Ishikawa (cell line): ENCODE results near the gene TTLL10.

ENCODE experiments used
- CEBPB ChIP-seq: IDR thresholded peaks from 2 replicates; pipeline ENCODE4 v1.6.1; 2012
- CREB1 ChIP-seq: IDR thresholded peaks from 2 replicates; pipeline ENCODE4 v1.6.1; 2012; ENCODE audit warnings: low read depth
- EGR1 ChIP-seq: IDR thresholded peaks from 2 replicates; pipeline ENCODE4 v1.6.1; 2012
- EP300 ChIP-seq: IDR thresholded peaks from 2 replicates; pipeline ENCODE4 v1.6.1; 2012; ENCODE audit warnings: borderline replicate concordance
- FOXM1 ChIP-seq: IDR thresholded peaks from 2 replicates; pipeline ENCODE4 v1.6.1; 2012; ENCODE audit warnings: low read depth, borderline replicate concordance
- NFIC ChIP-seq: IDR thresholded peaks from 2 replicates; pipeline ENCODE4 v1.6.1; 2012
- RAD21 ChIP-seq: IDR thresholded peaks from 2 replicates; pipeline ENCODE4 v1.6.1; 2012; ENCODE audit warnings: low read depth
- TAF1 ChIP-seq: IDR thresholded peaks from 2 replicates; pipeline ENCODE4 v1.6.1; 2012; ENCODE audit warnings: low read depth, mild to moderate bottlenecking
- TCF12 ChIP-seq: IDR thresholded peaks from 2 replicates; pipeline ENCODE4 v1.6.1; 2012; ENCODE audit warnings: low read depth
- TEAD4 ChIP-seq: IDR thresholded peaks from 2 replicates; pipeline ENCODE4 v1.6.1; 2012
- YY1 ChIP-seq: IDR thresholded peaks from 2 replicates; pipeline ENCODE4 v1.6.1; 2012; ENCODE audit warnings: low read depth
- ZBTB7A ChIP-seq: IDR thresholded peaks from 2 replicates; pipeline ENCODE4 v1.6.1; 2012; ENCODE audit warnings: low read depth
- TF ChIP-seq, protein P1 (sequence below): IDR thresholded peaks from 2 replicates; pipeline ENCODE4 v1.6.1; 2012; ENCODE audit warnings: low read depth, mild to moderate bottlenecking
- TF ChIP-seq, protein P2 (sequence below): IDR thresholded peaks from 2 replicates; pipeline ENCODE4 v1.6.1; 2012
- TF ChIP-seq, protein P3 (sequence below): IDR thresholded peaks from 2 replicates; pipeline ENCODE4 v1.6.1; 2012

The TTLL10 gene

DNA sequence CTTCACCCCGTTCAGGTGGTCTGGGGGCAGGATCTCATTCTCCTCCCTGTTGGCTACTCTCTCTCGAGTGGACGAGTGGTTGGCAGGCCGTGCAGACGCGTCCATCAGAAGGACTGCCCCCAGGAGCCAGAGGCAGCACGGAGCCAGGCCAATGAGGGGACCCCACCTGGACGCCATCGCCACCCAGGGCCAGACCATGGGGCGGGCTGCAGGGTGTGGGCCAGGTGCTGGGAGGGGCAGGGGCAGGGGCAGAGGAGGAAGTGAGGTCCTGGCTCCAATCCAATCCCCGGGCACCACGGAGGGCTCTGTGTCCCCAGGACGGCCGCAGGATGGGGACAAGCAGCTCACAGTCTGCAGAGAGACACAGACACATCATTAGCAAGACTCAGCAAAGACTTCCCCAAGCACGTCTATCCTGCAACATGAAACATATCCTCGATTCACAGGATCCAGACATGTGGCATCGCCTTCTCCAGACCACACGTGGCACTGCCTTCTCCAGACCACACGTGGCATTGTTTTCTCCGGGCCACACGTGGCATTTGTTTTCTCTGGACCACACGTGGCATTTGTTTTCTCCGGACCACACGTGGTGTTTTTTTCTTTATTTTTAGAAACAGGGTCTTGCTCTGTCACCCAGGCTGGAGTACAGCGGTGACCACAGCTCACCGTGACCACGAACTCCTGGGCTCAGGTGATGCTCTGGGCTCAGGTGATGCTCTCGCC, 55.1 kb downstream of the TTLL10 start:
- no peak for TF ChIP-seq EP300
- TF ChIP-seq EGR1, result no peak
- no peak for TF ChIP-seq NFIC
- no peak for TF ChIP-seq TAF1
- TF ChIP-seq YY1, result no peak
- no peak for TF ChIP-seq ZBTB7A
- TF ChIP-seq, protein P1, sequence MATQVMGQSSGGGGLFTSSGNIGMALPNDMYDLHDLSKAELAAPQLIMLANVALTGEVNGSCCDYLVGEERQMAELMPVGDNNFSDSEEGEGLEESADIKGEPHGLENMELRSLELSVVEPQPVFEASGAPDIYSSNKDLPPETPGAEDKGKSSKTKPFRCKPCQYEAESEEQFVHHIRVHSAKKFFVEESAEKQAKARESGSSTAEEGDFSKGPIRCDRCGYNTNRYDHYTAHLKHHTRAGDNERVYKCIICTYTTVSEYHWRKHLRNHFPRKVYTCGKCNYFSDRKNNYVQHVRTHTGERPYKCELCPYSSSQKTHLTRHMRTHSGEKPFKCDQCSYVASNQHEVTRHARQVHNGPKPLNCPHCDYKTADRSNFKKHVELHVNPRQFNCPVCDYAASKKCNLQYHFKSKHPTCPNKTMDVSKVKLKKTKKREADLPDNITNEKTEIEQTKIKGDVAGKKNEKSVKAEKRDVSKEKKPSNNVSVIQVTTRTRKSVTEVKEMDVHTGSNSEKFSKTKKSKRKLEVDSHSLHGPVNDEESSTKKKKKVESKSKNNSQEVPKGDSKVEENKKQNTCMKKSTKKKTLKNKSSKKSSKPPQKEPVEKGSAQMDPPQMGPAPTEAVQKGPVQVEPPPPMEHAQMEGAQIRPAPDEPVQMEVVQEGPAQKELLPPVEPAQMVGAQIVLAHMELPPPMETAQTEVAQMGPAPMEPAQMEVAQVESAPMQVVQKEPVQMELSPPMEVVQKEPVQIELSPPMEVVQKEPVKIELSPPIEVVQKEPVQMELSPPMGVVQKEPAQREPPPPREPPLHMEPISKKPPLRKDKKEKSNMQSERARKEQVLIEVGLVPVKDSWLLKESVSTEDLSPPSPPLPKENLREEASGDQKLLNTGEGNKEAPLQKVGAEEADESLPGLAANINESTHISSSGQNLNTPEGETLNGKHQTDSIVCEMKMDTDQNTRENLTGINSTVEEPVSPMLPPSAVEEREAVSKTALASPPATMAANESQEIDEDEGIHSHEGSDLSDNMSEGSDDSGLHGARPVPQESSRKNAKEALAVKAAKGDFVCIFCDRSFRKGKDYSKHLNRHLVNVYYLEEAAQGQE, result no peak
- no peak for TF ChIP-seq RAD21
- TF ChIP-seq, protein P2, sequence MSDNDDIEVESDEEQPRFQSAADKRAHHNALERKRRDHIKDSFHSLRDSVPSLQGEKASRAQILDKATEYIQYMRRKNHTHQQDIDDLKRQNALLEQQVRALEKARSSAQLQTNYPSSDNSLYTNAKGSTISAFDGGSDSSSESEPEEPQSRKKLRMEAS, result no peak
- no peak for TF ChIP-seq TEAD4
- TF ChIP-seq, protein P3, sequence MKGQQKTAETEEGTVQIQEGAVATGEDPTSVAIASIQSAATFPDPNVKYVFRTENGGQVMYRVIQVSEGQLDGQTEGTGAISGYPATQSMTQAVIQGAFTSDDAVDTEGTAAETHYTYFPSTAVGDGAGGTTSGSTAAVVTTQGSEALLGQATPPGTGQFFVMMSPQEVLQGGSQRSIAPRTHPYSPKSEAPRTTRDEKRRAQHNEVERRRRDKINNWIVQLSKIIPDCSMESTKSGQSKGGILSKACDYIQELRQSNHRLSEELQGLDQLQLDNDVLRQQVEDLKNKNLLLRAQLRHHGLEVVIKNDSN, result no peak
- no peak for TF ChIP-seq TCF12
- TF ChIP-seq FOXM1, result no peak
- no peak for TF ChIP-seq CREB1

DNA sequence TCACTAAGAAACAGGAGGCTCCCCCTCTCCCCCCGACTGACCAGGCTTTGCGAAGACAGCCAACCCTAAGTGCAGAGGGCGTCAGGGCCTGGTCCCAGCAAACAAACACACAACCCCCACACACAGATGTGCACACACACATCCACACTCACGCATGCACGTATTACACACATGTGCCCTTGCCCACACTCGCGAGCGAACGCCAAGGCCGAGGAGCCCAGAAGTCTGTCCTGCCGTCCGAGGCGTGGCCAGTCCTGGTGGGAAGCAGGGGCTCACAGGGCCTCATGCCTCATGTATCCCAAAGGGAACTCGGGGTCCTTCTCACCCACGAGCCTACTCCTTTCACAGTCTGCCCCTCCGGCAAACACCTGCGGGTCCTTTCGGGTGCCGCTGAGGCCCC, 56.1 kb downstream of the TTLL10 start:
- TF ChIP-seq TAF1 (no peak), EGR1 (no peak), CREB1 (no peak), EP300 (no peak), TEAD4 (no peak), RAD21 (no peak), ZBTB7A (no peak), YY1 (no peak), TCF12 (no peak), CEBPB (no peak)
- TF ChIP-seq, protein P2, result no peak
- TF ChIP-seq, protein P1, result no peak
- TF ChIP-seq, protein P3, result no peak

DNA sequence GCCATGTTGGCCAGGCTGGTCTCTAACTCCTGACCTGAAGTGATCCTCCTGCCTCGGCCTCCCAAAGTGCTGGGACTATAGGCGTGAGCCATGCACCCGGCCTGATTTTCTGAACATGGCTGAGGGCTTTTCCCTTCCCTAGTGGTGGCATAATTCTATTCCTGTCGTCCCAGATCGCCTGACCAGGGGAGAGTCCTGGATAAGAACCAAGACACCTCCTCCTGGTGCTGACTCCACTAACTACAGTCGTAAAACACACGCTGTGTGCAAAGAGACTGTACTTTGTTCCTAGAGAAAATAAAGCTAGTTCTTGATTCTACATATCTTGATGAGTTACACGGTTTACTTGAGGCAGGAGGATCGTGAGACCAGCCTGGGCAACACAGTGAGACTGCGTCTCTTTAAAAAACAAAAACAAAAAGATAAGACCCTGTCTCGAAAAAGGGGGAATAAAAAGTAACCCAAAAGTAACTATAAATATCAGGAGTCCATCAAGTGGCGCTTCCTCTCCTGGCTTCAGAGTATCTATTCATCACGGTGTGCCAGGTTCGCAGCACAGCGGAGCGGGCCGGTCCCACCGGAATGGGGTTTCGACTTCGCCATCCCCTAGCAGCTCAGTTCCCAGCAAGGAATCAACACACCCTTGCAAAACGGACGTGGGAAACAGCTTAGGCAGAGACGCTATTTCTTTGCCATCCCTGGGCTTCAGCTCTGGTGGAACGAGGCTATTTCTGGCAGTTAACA, 57.1 kb downstream of the TTLL10 start:
- no peak for TF ChIP-seq ZBTB7A
- no peak for TF ChIP-seq FOXM1
- TF ChIP-seq CREB1, result no peak
- TF ChIP-seq, protein P3, result no peak
- no peak for TF ChIP-seq CEBPB
- TF ChIP-seq NFIC, result peak; percentile 27; the same call in 1 of the 2 replicates
- TF ChIP-seq, protein P2, result no peak

DNA sequence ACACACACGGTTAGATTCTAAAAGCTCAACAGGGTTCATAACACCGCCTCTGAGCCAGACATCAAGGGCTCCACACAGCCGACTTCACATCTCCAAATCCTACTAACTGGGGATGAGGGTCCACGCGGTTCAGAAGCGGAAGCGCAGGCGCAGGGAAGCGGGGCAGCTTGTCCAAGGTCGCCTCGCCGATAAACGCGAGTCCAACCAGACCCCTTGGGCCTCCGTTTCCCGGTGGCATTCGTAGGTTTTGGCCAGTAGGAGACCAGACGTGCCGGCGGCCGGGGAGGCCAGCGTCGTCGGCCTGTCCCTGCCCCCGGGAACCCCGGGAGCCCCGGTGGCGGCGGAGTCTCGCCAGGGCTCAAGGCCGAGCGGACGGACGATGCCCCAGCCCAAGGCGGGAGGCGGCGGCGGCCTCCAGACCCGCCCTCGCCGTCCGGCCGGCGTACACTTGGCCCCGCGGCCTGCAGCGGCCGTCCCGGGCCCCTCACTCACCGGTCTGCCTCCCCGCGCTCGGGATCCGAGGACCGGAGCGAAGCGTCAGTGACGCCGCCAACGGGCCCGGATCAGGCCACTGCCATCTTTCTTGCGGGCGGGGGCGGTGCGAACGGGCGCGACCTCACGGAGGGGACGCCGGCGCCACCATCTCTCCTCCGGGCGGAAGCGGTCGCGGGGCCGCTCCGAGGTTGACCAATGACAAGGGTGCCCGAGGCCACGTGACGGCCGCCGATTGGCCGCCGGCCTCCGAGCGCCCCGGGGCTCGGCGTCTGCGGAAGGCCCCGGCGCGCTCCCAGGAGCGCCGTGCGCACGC, 57.9 kb downstream of the TTLL10 start, which contains the start of gene SDF4:
TSS of gene SDF4 (minus strand) at position 602 of the 808 bp plus-strand sequence. CDS start 3,229 bp downstream, outside the sequence.
- no peak for TF ChIP-seq NFIC
- TF ChIP-seq EP300, result no peak
- no peak for TF ChIP-seq RAD21
- TF ChIP-seq TAF1, result peak; percentile 97
- no peak for TF ChIP-seq CEBPB
- no peak for TF ChIP-seq ZBTB7A
- TF ChIP-seq, protein P2, result no peak
- TF ChIP-seq YY1, result peak; percentile 99
- TF ChIP-seq CREB1, result no peak
- TF ChIP-seq, protein P1, result peak; percentile 14; the same call in 1 of the 2 replicates
- TF ChIP-seq FOXM1, result no peak
- no peak; the same call in 1 of the 2 replicates for TF ChIP-seq TCF12
- TF ChIP-seq, protein P3, result peak; percentile 98
- peak; percentile 95 for TF ChIP-seq EGR1
- TF ChIP-seq TEAD4, result no peak
